ENCODE measurements around the gene MDP1.

The MDP1 gene

DNA sequence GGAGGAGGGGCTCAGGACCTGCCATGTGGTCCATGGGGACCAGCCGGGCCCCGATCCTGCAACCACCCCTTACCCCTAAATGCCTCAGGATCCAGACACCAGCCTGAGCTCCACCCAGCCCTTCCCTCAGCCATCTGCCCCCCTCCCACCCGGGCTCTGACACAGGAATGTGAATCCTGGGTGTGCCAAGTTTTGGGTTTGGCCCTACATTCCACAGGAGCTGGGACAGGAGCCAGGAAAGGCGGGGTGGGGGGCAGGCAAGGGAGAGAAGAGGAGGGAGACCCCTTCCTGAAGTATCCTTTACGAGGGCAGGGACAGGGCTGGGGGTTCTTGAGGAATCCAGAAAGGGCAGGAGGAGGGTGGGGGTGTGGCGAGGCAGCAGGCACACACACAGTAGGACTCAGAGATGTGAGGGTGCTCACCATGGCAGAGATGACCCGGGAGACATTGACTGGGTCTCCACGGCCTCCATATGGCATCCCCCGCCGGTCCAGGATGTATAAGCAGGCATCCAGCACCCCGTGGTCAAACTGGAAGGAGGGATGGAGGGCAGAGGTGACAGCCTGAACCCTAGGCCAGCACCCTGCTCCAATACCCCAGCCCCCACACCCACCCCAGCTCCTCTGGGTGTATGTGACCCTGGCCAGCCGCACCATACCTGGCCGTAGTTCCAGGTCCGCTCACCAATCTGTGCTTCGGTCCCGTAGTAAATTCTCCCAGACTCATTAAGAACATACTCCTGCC lies 43.6 kb upstream of the MDP1 start:
- Histone ChIP-seq H3K27me3 (ENCODE audit: insufficient read depth, poor library complexity, severe bottlenecking) (no peaks in the 10 kb centered on the region), H3K4me1 (ENCODE audit: insufficient read depth, poor library complexity, severe bottlenecking) (peaks cover 23% of the 10 kb centered on the region), H3K27ac (ENCODE audit: poor library complexity, severe bottlenecking) (peak overlapping the region; percentile 88), H3K36me3 (ENCODE audit: low read depth) (peaks cover 48% of the 10 kb centered on the region), H3K9me3 (ENCODE audit: severe bottlenecking) (no peaks in the 10 kb centered on the region), H3K4me3 (ENCODE audit: severe bottlenecking) (no peak overlapping the region)
- DNase-seq (ENCODE audit: low spot score) (peak; percentile 92), ATAC-seq (ENCODE audit: low read depth) (peak; percentile 67)
- TF ChIP-seq, protein P1, sequence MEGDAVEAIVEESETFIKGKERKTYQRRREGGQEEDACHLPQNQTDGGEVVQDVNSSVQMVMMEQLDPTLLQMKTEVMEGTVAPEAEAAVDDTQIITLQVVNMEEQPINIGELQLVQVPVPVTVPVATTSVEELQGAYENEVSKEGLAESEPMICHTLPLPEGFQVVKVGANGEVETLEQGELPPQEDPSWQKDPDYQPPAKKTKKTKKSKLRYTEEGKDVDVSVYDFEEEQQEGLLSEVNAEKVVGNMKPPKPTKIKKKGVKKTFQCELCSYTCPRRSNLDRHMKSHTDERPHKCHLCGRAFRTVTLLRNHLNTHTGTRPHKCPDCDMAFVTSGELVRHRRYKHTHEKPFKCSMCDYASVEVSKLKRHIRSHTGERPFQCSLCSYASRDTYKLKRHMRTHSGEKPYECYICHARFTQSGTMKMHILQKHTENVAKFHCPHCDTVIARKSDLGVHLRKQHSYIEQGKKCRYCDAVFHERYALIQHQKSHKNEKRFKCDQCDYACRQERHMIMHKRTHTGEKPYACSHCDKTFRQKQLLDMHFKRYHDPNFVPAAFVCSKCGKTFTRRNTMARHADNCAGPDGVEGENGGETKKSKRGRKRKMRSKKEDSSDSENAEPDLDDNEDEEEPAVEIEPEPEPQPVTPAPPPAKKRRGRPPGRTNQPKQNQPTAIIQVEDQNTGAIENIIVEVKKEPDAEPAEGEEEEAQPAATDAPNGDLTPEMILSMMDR (IDR thresholded peaks at IDR 0.05; ENCODE audit: poor library complexity, severe bottlenecking): no peak

GRCh38 chr14:24258548-24259265 lies 42.8 kb upstream of the MDP1 start:
- no peak overlapping the region for H3K4me3 ChIP-seq (ENCODE audit: severe bottlenecking)
- ATAC-seq (ENCODE audit: low read depth) (no peak), DNase-seq (ENCODE audit: low spot score) (no peak)
- H3K4me1 ChIP-seq (ENCODE audit: insufficient read depth, poor library complexity, severe bottlenecking): peaks cover 16% of the 10 kb centered on the region
- H3K27me3 ChIP-seq (ENCODE audit: insufficient read depth, poor library complexity, severe bottlenecking): no peaks in the 10 kb centered on the region
- TF ChIP-seq, protein P1 (IDR thresholded peaks at IDR 0.05; ENCODE audit: poor library complexity, severe bottlenecking): no peak
- H3K36me3 ChIP-seq (ENCODE audit: low read depth): peaks cover 56% of the 10 kb centered on the region
- H3K27ac ChIP-seq (ENCODE audit: poor library complexity, severe bottlenecking): peak overlapping the region; percentile 88
- H3K9me3 ChIP-seq (ENCODE audit: severe bottlenecking): no peaks in the 10 kb centered on the region

- no peaks in the 10 kb centered on the region for H3K27me3 ChIP-seq (ENCODE audit: insufficient read depth, poor library complexity, severe bottlenecking)
- H3K4me3 ChIP-seq (ENCODE audit: severe bottlenecking): no peak overlapping the region
- H3K9me3 ChIP-seq (ENCODE audit: severe bottlenecking): no peaks in the 10 kb centered on the region
- no peak for ATAC-seq (ENCODE audit: low read depth)
- peak overlapping the region; percentile 88 for H3K27ac ChIP-seq (ENCODE audit: poor library complexity, severe bottlenecking)
- peaks cover 10% of the 10 kb centered on the region for H3K4me1 ChIP-seq (ENCODE audit: insufficient read depth, poor library complexity, severe bottlenecking)
- TF ChIP-seq, protein P1 (IDR thresholded peaks at IDR 0.05; ENCODE audit: poor library complexity, severe bottlenecking): no peak
- no peak for DNase-seq (ENCODE audit: low spot score)
- H3K36me3 ChIP-seq (ENCODE audit: low read depth): peaks cover 62% of the 10 kb centered on the region
Observed at GRCh38 chr14:24258119-24258518, 42.3 kb upstream of the MDP1 start.

- no peaks in the 10 kb centered on the region for H3K27me3 ChIP-seq (ENCODE audit: insufficient read depth, poor library complexity, severe bottlenecking)
- ATAC-seq (ENCODE audit: low read depth) (no peak), DNase-seq (ENCODE audit: low spot score) (no peak)
- H3K4me3 ChIP-seq (ENCODE audit: severe bottlenecking): no peak overlapping the region
- H3K9me3 ChIP-seq (ENCODE audit: severe bottlenecking): no peaks in the 10 kb centered on the region
- H3K27ac ChIP-seq (ENCODE audit: poor library complexity, severe bottlenecking): peak overlapping the region; percentile 88
- H3K36me3 ChIP-seq (ENCODE audit: low read depth): peaks cover 67% of the 10 kb centered on the region
- H3K4me1 ChIP-seq (ENCODE audit: insufficient read depth, poor library complexity, severe bottlenecking): peaks cover 9% of the 10 kb centered on the region
- TF ChIP-seq, protein P1 (IDR thresholded peaks at IDR 0.05; ENCODE audit: poor library complexity, severe bottlenecking): no peak
Observed at GRCh38 chr14:24256960-24257359, 41.1 kb upstream of the MDP1 start.
